HG02763 (cell line): ENCODE measurements around the gene SPON1.
"Not testable (repeated sequence)": the region's sequence is repeated elsewhere in the genome, so short reads cannot be mapped to it uniquely, and the experiment has no call there.

Experiments
- ATAC-seq: cut with Tn5 transposase; IDR thresholded peaks from one replicate; pipeline ENCODE4 v1.9.1; 2021; ENCODE audit warnings: mild to moderate bottlenecking, moderate library complexity; ENCODE audit not compliant: unreplicated experiment

The SPON1 gene

DNA sequence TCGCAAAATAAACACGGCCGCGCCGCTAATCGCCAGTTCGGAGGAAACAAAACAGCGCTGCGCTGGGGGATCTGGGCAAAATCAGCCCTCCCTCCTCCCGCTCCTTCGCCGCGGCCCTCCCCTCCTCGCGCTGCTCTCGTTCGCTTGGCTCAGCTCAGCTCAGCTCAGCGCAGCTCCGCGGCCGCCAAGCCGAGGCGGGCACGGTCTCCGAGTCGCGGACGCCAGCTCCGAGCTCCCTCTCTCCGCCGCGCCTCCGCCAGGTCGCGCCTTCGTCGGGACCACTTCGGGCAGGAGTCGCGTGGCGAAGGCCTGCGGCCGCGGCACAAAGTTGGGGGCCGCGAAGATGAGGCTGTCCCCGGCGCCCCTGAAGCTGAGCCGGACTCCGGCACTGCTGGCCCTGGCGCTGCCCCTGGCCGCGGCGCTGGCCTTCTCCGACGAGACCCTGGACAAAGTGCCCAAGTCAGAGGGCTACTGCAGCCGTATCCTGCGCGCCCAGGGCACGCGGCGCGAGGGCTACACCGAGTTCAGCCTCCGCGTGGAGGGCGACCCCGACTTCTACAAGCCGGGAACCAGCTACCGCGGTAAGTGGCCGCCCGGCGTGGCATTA is at the start of gene SPON1:
Gene SPON1 (plus strand): TSS at position 162 of the 607 bp plus-strand sequence. CDS start 182 bp downstream, at position 344.
- ATAC-seq, result no peak

DNA sequence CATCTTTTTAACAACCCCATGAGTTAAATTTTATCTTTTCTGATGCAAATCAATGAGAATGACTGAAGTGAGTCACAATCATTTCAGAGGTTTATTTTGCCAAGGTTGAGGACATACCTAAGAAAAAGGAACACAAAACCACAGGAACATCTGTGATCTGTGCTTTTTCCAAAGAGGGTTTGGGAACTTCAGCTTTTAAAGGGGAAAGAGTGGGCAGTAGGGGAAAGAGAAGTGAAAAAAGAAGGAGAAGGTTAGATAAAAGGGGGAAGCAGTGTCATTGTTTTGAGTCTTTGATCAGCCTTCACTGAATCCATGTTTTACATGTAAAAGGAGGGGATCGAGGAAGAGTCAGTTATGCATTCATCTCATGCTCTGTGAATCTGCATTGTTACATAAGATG is 45.3 kb upstream of the SPON1 start:
- no peak for ATAC-seq

DNA sequence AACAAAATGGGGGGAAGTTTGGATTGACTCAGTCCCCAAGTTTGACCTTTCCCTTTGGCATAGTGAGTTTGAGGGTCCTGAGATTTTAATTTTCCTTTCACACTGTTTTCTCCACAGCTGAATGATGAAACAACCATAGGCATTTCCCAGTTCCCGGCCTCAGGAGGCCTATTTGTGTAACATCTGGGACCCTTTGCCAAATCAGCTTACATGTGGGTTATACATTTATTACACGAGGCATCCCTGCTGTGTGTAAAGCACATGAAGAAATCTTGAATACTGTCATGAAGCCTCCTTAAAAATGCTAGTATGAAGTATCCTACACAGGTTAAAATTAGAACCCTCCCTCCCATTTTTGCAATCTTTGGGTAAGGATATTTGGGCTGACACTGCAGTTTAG is 44.6 kb upstream of the SPON1 start:
- no peak for ATAC-seq

DNA sequence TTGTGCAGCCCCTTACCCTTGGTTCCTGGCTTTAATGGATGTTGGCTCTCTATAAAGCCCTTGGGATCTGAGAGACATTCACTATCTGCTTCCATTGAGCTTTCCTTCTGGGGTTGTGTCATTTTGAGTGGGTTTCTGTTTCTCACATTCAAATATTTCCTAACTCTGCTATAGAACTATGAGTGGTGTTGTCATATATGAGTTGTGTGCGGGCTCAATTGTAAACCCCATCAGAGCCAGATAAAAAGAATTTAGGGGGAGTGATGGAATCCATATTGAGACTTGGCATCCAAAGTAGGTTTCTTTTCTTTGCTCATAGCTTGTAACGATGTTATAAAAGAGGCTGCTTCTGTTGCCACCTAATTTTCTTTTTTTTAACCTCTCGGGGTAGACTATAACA is 41.8 kb upstream of the SPON1 start:
- no peak for ATAC-seq

DNA sequence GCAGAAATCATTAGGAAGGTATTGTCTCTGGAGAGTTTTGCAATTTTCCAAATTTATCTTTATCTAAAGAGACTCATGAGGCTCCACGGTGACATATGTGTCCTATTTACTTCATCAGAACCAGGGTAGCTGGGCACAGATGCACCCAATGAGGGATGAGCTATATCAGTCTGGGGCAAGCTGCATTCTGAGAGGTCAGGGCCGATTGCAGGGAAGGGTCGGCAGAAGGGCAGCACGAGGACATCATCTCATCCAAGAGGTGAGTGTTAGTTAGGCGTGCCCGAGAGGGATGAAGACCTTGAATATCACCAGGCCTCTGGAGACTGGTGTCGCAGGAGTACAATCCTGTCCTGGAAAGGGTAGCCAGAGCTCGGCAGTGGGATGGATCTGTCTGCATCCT is 41.0 kb upstream of the SPON1 start:
- ATAC-seq, result no peak

DNA sequence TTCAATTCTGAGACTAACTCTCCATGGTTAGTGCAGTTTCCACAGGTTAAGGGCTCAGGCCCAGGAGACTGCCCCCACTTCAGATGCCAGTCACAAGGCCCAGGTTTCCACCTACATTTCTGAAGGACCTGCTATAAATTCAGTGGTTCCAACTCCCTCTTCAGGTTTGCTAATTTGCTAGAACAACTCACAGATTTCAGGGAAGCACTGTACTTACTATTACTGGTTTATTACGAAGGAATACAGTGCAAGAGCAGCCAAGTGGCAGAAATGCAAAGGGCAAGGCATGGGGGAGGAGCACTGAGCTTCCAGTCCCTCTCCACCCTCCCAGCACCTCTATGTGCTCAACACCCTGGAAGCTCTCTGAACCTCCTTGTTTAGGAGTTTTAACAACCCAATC is 39.3 kb upstream of the SPON1 start:
- ATAC-seq, result no peak

DNA sequence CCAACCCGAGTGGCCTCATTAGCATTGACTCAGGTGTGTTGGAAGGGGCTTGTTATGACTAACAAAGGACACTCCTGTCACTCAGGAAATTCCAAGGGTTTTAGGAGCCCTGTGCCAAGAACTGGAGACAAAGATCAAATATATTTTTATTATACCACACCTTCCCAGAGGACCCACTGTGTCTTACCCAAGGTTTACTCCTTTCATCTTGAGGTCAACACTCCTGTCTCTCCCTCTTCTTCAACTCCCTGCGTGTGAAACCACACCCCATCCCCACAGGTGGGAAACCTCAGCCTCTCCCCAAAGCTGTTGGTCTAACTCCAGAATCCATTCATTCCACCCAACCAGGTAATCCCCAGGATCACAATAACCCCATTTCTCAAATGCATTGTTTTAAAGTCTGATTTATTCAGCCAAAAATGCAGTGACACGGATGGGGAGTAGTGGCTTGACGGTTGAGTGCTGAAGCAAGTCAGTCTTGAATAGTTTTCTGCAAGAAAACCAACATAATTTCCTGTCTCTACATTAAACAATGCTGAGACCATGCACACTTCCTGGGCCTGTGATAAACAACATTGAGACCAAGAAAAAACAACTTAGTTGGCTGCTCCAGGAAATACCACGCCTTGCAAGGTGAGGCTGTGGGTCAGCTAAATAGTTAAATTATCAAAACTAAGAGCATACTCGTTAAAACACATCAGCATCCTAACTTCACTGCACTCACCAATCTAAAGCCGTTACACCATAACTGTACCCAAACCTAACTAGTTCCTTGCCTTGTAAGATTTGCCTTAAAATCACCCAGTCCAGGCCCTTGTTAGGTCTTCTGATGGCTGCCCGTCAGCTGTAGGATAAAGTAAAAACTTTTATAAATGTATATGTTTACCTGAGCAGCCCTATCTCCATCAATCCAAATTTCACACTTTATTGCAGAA is 38.5 kb upstream of the SPON1 start:
- no peak for ATAC-seq

DNA sequence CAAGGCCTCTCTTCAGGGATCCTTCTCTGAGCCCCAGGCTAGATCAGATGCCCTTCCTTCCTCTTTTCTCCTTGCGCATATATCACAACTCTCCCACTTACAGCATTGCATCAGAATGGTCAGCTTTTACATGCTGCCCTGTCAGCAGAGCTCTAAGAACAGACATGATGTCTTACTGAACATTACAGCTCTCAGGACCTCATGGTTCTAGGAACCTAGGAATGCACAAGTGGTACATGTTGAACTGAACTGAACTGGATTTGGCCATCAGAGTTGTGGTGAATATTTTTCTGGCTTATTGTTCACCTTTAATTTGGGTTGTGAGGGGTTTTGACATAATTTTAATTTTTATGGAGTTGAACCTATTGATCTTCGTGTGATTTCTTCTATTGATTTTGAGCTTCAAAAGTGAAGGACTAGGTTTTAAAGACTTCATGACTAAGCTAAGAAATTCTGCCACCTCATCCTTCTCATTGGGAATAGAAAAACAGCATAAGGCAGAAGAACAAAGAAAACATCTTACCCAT is 37.7 kb upstream of the SPON1 start:
- ATAC-seq, result no peak

DNA sequence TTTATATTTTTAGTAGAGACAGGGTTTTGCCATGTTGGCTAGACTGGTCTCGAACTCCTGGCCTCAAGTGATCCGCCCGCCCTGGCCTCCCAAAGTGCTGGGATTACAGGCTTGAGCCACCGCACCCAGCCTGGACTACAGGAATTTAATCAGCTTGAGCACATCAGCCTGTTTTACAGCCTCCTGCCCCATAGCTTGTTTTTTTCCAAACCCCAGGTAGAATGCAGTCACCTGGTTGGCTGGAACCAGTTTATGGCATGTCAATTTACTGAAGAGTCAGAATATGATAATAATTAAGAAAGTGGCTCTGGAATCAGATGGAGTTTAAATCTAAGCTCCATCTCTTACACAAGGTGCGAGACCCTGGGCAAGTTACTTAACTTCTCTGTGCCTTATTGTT is 36.2 kb upstream of the SPON1 start:
- not testable (repeated sequence) for ATAC-seq

DNA sequence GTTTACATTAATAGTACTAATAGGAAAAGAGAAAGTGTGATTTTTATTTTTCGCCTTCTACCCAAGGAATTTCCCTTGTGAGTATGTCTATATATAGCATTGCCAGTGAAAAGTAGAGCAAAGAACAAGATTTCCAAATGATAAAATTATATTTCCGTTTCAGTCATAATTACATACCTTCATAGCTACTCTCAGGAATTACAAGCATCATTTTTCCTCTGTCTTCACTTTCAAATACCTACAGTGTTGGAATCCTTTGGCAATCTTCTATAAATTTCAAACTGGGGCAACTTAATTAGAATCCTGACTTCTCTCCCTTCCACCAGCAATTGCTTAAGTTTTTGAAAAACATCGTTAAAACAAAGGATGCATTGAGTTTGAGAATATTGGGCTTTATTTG is 35.5 kb upstream of the SPON1 start:
- ATAC-seq, result no peak

DNA sequence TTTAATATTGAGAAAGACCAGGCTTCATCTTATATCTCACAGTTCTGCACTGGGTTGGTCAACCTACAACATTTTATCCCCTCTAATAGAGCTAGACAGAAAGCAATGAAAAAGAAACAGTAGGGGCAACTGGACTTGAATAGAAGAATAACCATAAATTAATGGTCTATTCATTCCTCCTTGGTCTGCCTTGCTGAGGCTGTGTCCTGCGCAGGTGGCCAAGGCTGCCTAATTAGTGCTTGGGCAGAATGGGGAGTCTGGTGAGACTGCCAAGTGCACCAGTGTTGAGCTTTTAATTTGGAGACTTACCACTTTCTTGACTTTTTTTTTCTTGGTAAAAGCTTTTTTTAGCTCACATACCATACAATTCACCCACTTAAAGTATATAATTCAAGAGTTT is 35.0 kb upstream of the SPON1 start:
- no peak for ATAC-seq

DNA sequence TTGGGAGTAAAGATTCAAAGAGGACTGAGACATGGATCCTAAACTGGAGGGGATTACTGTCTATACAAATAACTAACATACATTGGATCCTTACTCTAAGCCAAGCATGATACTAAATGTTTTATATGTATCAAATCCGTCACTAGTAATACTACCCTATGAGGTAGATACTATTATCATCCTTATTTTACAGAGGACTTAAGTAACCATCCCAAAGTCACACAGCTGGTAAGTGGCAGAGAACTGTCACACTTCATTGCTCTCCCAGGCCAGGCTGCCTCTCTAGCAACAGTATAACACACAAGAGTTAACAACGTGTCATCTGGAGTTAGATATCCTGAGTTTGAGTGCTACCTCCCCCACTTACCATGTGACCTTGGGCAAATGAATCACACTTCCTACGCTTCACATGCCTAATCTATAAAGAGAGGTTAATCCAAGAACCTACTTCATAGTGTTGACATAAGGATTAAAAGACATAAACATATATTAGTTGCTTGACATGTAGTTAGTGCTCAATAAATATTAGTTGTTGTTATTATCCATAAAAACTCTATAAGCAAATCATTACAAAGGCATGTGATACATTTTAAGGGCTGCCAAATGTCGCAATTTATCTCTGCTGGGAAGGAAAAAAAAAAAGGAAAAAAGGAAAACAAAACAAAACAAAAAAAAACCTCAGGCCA is 33.8 kb upstream of the SPON1 start:
- no peak for ATAC-seq

DNA sequence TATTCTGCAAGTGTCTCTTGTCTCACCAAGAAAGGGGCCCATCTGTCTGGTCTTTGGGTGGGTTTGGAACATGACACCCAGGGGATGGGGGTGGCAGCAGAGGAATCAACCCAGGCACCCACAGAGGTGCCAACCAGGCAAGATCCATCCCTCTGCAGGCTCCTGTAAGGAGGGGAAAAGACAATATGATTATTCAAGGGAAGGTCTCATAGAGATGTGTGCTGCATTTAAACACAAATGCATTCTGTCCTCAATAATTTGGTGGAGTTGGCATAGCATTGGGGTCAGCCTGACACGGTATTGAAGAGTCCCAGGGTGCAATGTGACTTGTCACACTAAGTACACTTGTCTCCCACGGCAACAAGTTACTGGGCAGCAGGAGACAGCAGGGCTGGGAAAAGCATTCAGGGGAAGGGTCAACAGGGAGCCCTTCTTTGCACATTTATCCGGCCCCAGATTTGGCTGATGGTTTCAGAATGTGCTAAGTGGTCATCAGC is 33.1 kb upstream of the SPON1 start:
- ATAC-seq, result no peak

DNA sequence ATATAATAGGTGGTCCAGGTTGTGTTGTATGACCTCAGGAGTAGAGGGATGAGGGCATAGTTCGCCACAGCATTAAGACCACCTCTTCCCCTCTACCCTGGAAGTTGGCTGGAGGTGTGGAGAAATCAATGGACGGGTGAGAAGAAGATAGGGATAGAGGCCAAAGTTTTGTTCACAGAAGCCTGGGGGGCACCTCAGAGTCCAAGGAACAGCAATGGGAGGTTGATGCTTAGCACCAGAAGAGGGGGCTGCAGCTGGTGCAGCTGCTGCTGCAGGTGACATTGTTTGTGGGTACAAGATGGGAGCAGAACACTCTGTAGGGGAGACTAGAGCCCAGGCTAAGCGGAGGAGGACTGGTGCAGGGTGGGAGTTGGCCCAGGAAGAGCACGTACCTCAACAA is 31.2 kb upstream of the SPON1 start:
- ATAC-seq, result no peak

DNA sequence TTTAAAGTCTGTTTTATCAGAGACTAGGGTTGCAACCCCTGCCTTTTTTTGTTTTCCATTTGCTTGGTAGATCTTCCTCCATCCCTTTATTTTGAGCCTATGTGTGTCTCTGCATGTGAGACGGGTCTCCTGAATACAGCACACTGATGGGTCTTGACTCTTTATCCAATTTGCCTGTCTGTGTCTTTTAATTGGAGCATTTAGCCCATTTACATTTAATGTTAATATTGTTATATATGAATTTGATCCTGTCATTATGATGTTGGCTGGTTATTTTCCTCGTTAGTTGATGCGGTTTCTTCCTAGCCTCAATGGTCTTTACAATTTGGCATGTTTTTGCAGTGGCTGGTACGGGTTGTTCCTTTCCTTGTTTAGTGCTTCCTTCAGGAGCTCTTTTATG is 25.4 kb upstream of the SPON1 start:
- ATAC-seq, result not testable (repeated sequence)

DNA sequence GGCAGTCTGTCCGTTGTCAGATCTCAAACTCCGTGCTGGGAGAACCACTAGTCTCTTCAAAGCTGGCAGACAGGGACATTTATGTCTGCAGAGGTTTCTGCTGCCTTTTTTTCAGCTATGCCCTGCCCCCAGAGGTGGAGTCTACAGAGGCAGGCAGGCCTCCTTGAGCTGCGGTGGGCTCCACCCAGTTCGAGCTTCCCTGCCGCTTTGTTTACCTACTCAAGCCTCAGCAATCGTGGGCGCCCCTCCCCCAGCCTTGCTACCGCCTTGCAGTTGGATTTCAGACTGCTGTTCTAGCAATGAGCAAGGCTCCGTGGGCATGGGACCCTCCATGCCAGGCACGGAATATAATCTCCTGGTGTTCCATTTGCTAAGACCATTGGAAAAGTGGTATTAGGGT is 23.7 kb upstream of the SPON1 start:
- ATAC-seq, result not testable (repeated sequence)

DNA sequence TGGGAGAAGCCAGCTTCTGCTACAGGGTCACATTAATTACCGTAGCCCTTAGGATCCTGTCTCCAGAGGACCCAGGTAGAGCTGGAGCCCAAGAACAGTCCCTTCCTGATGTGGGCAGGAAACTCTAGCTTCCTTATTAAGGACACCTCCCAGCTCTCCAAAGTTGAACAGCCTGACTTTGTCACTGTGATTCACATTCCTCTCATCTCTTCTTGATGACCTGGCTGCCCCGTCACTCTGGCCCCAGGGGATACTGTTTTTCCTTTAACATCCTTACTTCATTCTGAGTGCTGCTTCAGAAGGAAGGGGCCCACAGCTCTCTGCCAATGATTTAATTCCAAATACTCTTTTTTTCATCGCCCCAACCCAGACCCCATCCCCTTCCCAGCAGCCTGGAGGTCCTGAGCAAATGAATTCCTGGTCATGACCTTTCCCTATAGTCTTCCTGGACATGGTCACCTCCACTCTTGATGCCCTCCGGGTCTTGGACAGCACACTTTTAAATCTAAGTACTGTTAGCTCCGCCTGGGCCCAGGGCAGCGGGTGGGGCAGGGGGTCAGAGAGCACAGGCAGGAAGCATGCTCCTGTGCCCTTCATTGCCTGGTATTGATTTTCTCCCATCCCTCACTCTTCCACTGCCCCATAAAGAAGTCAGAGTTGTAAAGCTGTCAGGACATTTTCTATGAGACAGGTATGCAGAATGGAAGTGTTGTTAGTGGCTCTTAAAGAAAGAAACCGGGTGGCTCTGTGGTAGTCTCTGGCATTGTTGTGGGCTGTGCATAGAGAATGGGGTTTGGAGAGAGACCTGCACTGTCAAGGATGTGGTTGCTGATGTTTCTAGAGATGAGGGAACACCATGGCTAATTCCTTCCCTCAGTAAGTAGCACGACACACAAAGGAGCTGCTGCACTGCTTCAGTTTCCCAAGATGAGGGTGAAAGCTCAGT is 22.3 kb upstream of the SPON1 start:
- no peak for ATAC-seq

DNA sequence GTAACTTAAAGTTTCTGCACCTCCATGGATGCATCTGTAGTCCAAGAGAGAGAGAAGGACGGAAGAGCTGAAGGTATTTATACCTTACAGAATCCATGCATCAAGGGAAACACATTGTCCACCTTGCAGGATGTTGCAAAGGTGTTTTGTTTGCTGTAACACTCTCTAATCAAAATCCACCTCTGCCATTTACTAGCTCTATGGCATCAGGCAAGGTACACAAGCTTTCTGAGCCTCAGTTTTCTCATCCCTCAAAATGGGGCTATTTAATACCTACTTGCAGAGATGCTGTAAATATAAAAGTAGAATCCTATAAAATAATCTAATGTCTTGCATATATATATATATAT is 21.6 kb upstream of the SPON1 start:
- no peak for ATAC-seq

DNA sequence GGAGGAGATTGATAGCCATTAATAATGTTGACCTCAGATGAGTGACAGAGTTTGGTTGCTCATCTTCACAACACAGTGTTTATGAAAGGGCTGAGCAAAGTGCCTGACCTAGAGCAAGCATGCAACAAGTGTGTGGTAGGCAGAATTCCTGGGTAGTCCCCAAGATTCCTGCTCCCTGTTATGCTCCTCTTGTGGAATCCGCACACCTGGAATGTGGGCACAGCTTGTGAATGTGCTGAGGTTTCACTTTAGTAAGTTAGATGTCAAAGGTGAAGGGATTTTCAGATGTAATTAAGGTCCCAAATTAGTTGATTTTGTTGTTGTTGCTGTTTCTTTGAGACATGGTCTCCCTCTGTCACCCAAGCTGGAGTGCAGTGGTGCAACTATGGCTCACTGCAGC is 20.7 kb upstream of the SPON1 start:
- no peak for ATAC-seq

DNA sequence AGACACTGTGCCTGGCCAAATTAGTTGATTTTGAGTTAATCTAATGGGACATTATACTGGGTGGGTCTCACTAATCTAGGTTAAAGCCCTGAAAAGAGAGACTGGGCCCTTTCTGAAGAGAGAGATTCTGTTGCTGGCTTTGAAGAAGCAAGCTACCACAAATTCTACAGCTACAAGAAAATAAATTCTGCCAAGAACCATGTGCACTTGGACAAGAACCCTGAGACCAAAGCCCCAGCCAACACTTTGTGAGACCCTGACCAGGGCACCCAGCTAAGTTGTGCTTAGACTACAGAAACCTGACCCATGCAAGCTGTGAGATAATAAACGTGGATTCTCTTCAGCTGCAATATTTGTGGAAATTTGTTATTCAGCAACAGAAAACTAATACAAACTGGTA is 20.1 kb upstream of the SPON1 start:
- ATAC-seq, result no peak
